ENCODE data around the gene MAP2K2.

GRCh38 chr19:4059891-4060620 is 63.9 kb downstream of the MAP2K2 start:
- TF ChIP-seq CTCF (IDR thresholded peaks at IDR 0.05) (no peak), POLR2A (IDR thresholded peaks at IDR 0.05) (no peak)

All from body of pancreas (tissue), 4 donors.